CD4-positive, alpha-beta memory T cell (primary cell): Measurements from ENCODE around the gene GSC2. TPM values are rescaled to one million over a fixed set of nuclear protein-coding genes. Genes with fewer than 3 reads are reported as not detected.

Experiments used
- CTCF ChIA-PET: fragments of 350-600 bp; sonication (Branson Sonifier 250); formaldehyde crosslinking; loops from one replicate; lab custom pipeline; 2021; ENCODE audit warnings: inconsistent platforms; ENCODE audit not compliant: partially characterized antibody; lab: Charles Lee
- POLR2A ChIA-PET: fragments of 350-600 bp; sonication (Branson Sonifier 250); formaldehyde crosslinking; loops from one replicate; lab custom pipeline; 2021; ENCODE audit not compliant: partially characterized antibody; lab: Charles Lee
- DNase-seq, 5 donors: peaks; one replicate each; pipeline versions ENCODE4 v3.0.0 to v3.0.0-alpha.2; 2020 to 2022; ENCODE audit warnings: mixed read lengths in 1 of 5
- H3K27ac ChIP-seq: one replicate; pipeline ENCODE4 v1.7.0; 2013; ENCODE audit warnings: low read depth, low read length
- H3K27me3 ChIP-seq: 2 replicates; pipeline ENCODE4 v1.7.0; 2013; ENCODE audit warnings: mild to moderate bottlenecking, low read length, moderate library complexity; ENCODE audit not compliant: insufficient read depth
- H3K36me3 ChIP-seq: 2 replicates; pipeline ENCODE4 v1.7.0; 2013; ENCODE audit warnings: mild to moderate bottlenecking, low read length, moderate library complexity; ENCODE audit not compliant: insufficient read depth
- H3K4me1 ChIP-seq: 2 replicates; pipeline ENCODE4 v1.7.0; 2013; ENCODE audit warnings: mild to moderate bottlenecking, low read length, moderate library complexity; ENCODE audit not compliant: insufficient read depth
- H3K4me3 ChIP-seq, 2 donors: one replicate each; pipeline ENCODE4 v1.7.0; 2013; ENCODE audit warnings: low read length in 2 of 2, mild to moderate bottlenecking in 1 of 2
- H3K9me3 ChIP-seq, 2 donors: one replicate each; pipeline ENCODE4 v1.7.0; 2013; ENCODE audit warnings: low read length in 2 of 2, control low read depth in 1 of 2; ENCODE audit not compliant: control insufficient read depth in 1 of 2
- H3K27ac Mint-ChIP-seq, 7 donors: one replicate each; pipeline ENCODE4 v1.8.0; 2020 to 2021; ENCODE audit warnings: mixed read lengths in 7 of 7, mild to moderate bottlenecking in 6 of 7, inconsistent platforms in 3 of 7, moderate library complexity in 3 of 7
- H3K27me3 Mint-ChIP-seq, 2 donors: one replicate each; pipeline ENCODE4 v1.8.0; 2020 to 2021; ENCODE audit warnings: mixed read lengths in 2 of 2
- H3K36me3 Mint-ChIP-seq, 2 donors: one replicate each; pipeline ENCODE4 v1.8.0; 2020 to 2021; ENCODE audit warnings: mixed read lengths in 2 of 2, inconsistent platforms in 1 of 2, mild to moderate bottlenecking in 1 of 2
- H3K4me1 Mint-ChIP-seq, 4 donors: one replicate each; pipeline ENCODE4 v1.8.0; 2020 to 2021; ENCODE audit warnings: mixed read lengths in 4 of 4, mild to moderate bottlenecking in 1 of 4
- H3K4me3 Mint-ChIP-seq, 8 donors: one replicate each; pipeline ENCODE4 v1.8.0; 2020 to 2021; ENCODE audit warnings: mixed read lengths in 8 of 8, mild to moderate bottlenecking in 7 of 8, moderate library complexity in 6 of 8, inconsistent platforms in 3 of 8
- H3K9me3 Mint-ChIP-seq, 8 donors: one replicate each; pipeline ENCODE4 v1.8.0; 2020 to 2021; ENCODE audit warnings: mixed read lengths in 8 of 8, mild to moderate bottlenecking in 5 of 8, inconsistent platforms in 3 of 8, moderate library complexity in 1 of 8
- intact Hi-C: fragments of 100-400 bp; cut with micrococcal nuclease; formaldehyde crosslinking; loops from one replicate; pipeline ENCODE4 v1.15.1; 2023
- polyA plus RNA-seq, 2 donors: library from polyadenylated mRNA; unstranded; fragments of 300-500 nt; fragmentation: Illumina TruSeq; gene quantifications; one replicate each; pipeline ENCODE4 v1.2.3, GENCODE V29; 2021
- total RNA-seq, 2 experiments: library from RNA; stranded (reverse); gene quantifications; one replicate each; pipeline ENCODE4 v1.2.3, GENCODE V29; 2021

The GSC2 gene
- total and polyA plus RNA-seq, 4 experiments from 2014 or later, result not detected

GRCh38 chr22:19193879-19194278 is 43.8 kb upstream of the GSC2 start:
- POLR2A ChIA-PET, result no interaction called here
- Histone ChIP-seq H3K4me1 (peaks cover 9% of the 10 kb centered on the region), H3K4me3 (no peak overlapping the region), H3K27ac (no peak overlapping the region), H3K9me3 (no peaks in the 10 kb centered on the region), H3K27me3 (no peaks in the 10 kb centered on the region), H3K36me3 (no peaks in the 10 kb centered on the region)
- no peak overlapping the region for H3K4me3 Mint-ChIP-seq
- H3K27ac Mint-ChIP-seq, result no peak overlapping the region
- intact Hi-C loops, result no loop called here
- peaks cover 9 to 16% (median 13%) of the 10 kb centered on the region in 4 donors for H3K4me1 Mint-ChIP-seq
- no peaks in the 10 kb centered on the region for H3K36me3 Mint-ChIP-seq
- DNase-seq, result no peak
- no peaks in the 10 kb centered on the region for H3K27me3 Mint-ChIP-seq
- peaks cover 0 to 2% (median 0%) of the 10 kb centered on the region in 8 donors for H3K9me3 Mint-ChIP-seq
- CTCF ChIA-PET, result interaction anchor here (1.2 kb wide), 1 partner anchor 15 kb away, joined by 3 read pairs; no protein-coding TSS in a partner anchor

DNA sequence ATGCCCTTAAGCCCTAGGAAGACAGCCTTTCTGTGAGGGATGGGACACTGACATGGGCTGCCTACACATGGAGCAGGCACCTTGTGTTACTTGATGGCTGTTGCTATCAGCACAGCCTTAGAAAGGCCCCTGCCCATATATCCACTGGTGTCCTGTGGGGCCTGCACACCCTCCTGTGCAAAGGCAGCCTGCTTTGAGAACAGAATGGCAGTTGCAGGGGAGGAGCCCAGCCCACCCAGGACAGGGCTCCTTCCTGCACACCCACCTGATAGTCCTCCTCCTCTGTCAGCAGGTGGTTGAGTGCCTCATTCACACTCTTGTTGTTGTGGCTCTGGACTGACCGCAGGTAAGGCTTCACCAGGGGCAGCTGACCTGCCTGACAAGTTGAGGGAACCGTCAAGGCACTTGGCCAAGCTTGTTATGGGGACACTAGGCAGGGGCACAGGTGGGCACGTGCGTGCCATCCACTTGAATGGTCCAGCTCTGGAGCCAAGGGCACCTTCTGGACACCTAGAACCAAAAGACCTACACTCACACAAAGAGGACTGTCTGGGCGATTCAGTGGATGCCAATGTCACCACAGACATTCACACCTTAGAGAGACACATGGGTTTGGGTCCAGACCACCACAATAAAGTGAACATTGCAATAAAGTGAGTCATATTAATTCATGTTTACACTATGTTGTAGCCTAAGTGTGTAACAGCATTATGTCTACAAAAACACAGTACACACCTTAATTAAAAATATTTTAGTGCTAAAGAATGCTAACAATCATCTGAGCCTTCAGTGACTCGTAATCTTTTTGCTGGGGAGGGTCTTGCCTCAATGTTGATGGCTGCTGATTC is 37.8 kb upstream of the GSC2 start:
- no peaks in the 10 kb centered on the region for H3K4me1 ChIP-seq
- no peaks in the 10 kb centered on the region for H3K27me3 ChIP-seq
- H3K4me3 Mint-ChIP-seq, result no peak overlapping the region
- no peaks in the 10 kb centered on the region for H3K9me3 Mint-ChIP-seq
- no peaks in the 10 kb centered on the region for H3K27me3 Mint-ChIP-seq
- no peaks in the 10 kb centered on the region for H3K9me3 ChIP-seq
- no peak overlapping the region for H3K4me3 ChIP-seq
- ChIA-PET POLR2A (no interaction called here), CTCF (no interaction called here)
- no peak overlapping the region for H3K27ac Mint-ChIP-seq
- H3K4me1 Mint-ChIP-seq, result no peaks in the 10 kb centered on the region
- H3K27ac ChIP-seq, result no peak overlapping the region
- no peaks in the 10 kb centered on the region for H3K36me3 ChIP-seq
- no peak for DNase-seq
- intact Hi-C loops, result no loop called here
- no peaks in the 10 kb centered on the region for H3K36me3 Mint-ChIP-seq

DNA sequence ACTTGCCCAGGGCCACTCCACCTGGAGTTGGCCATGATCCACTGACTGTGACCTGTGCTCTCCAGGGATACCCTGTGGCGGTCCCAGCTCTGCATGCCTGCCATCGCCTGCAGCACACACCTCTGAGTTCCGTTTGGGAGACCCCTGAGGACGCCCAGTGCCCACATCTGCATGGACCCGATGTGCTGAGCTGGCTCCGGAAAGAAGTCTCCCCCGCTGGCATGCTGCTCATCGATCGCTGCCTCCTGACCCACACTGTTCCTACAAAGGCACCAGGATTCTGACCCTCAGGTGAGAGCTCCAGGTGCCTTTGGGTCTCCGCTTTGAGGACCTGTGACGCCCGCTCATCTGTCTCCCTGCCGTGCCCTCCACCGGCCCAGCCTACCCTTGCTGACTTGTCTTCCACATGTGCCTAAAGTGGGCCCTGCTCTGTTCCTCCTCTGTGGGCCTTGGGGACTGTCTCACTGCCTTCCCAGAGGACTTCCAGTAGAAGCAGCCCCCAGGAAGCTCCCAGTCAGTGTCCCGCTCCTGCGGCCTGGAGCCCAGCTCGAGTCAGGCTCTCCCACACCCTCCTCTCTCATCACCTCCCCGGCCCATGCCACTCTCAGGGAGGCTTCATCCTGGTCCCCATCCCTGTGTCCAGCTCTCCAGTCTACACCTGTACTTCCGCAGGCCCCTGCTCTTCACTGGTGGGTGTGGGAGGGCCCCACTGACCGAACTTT is 34.3 kb upstream of the GSC2 start:
- no peak for DNase-seq
- Mint-ChIP-seq H3K9me3 (no peaks in the 10 kb centered on the region), H3K4me1 (peaks cover 4 to 20% (median 11%) of the 10 kb centered on the region in 4 donors), H3K36me3 (no peaks in the 10 kb centered on the region), H3K27me3 (no peaks in the 10 kb centered on the region), H3K27ac (peak overlapping the region in 1 of 7 donors; percentile 48), H3K4me3 (no peak overlapping the region)
- CTCF ChIA-PET, result interaction anchor here (1.3 kb wide), 1 partner anchor 293 kb away, joined by 3 read pairs; no protein-coding TSS in a partner anchor
- Histone ChIP-seq H3K27me3 (no peaks in the 10 kb centered on the region), H3K4me1 (peaks cover 15% of the 10 kb centered on the region), H3K4me3 (no peak overlapping the region), H3K27ac (no peak overlapping the region), H3K9me3 (no peaks in the 10 kb centered on the region), H3K36me3 (no peaks in the 10 kb centered on the region)
- POLR2A ChIA-PET, result no interaction called here
- intact Hi-C loops, result no loop called here

DNA sequence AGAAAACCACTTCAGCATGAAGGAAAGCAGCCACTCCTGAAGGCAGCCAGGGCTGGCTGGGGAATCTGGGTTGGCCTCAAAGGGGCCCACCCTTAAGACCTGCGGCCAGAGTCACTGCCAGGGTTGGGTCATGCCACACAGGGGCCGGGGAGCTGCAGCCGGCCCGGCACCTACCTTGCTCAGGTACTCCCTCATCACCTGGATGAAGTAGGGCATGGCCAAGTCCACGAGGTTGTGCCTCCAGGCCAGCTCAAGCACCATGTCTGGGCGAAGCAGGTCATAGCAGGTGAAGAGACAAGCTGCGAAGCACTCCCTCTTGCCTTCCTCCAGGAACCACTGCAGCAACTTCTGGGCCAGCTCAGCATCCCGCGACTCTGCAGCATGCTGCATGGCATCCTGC is 33.1 kb upstream of the GSC2 start:
- POLR2A ChIA-PET, result no interaction called here

DNA sequence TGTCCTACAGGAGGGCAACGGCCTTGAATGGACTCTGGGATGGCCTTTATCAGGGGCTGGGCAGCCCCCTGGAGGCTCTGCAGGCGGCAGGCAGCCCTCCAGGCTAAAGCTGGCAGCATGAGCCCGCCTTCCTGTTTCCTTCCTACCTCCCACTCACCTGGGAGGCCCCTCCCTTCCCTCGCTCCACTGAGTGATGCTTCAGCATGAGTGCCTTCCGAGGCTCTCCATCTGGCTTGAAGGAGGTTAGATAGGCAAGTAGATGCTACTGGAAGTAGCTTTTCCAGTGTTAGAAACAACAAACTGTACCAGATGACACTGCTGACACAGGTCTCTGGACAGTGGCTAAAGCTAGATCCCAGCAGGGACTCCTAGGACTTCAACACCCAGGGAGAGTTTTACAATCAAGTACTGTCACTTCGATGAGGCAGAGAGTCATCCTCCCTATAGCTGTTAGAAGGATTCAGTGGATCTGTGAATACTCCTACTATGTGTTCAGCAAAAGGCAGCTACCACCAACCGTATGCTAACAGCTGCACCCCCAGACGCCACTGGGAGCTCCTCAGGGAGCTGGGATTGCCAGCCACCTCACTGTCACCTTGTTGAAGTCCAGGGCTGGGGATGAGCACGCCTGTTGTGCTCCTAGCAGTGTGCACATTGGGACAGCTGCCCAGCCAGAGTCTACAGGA is 32.5 kb upstream of the GSC2 start:
- intact Hi-C loops, result no loop called here
- H3K4me3 Mint-ChIP-seq, result peak overlapping the region in 1 of 8 donors; percentile 32
- POLR2A ChIA-PET, result no interaction called here

More for the DNA sequence above, 33.1 kb upstream of the GSC2 start:
- peaks cover 4 to 24% (median 14%) of the 10 kb centered on the region in 4 donors for H3K4me1 Mint-ChIP-seq
- CTCF ChIA-PET, result interaction anchor here (1.3 to 1.7 kb wide), 2 partner anchors 38 to 294 kb away, joined by 3 to 6 read pairs; partner anchors contain the start of gene ESS2
- Histone ChIP-seq H3K27me3 (no peaks in the 10 kb centered on the region), H3K4me3 (no peak overlapping the region), H3K36me3 (no peaks in the 10 kb centered on the region), H3K27ac (no peak overlapping the region), H3K4me1 (peaks cover 21% of the 10 kb centered on the region), H3K9me3 (no peaks in the 10 kb centered on the region)
- no peaks in the 10 kb centered on the region for H3K9me3 Mint-ChIP-seq
- intact Hi-C loops, result no loop called here
- H3K4me3 Mint-ChIP-seq, result no peak overlapping the region
- DNase-seq, result no peak
- H3K27ac Mint-ChIP-seq, result no peak overlapping the region
- H3K27me3 Mint-ChIP-seq, result no peaks in the 10 kb centered on the region
- H3K36me3 Mint-ChIP-seq, result peaks cover 0 to 3% of the 10 kb centered on the region in 2 donors

GRCh38 chr22:19181786-19182471 is 31.8 kb upstream of the GSC2 start:
- H3K4me1 ChIP-seq, result peaks cover 21% of the 10 kb centered on the region
- ChIA-PET CTCF (interaction anchor here (1.7 kb wide), 1 partner anchor 37 kb away, joined by 6 read pairs; the partner anchor contains the start of gene ESS2), POLR2A (no interaction called here)
- no peak overlapping the region for H3K4me3 ChIP-seq
- H3K27ac Mint-ChIP-seq, result peak overlapping the region in 5 of 7 donors; percentile 38 to 68 (median 59)
- H3K36me3 ChIP-seq, result no peaks in the 10 kb centered on the region
- intact Hi-C loops, result no loop called here
- no peaks in the 10 kb centered on the region for H3K9me3 ChIP-seq
- H3K4me1 Mint-ChIP-seq, result peaks cover 4 to 24% (median 14%) of the 10 kb centered on the region in 4 donors
- H3K9me3 Mint-ChIP-seq, result no peaks in the 10 kb centered on the region
- no peaks in the 10 kb centered on the region for H3K27me3 ChIP-seq
- no peaks in the 10 kb centered on the region for H3K27me3 Mint-ChIP-seq
- peaks cover 0 to 3% of the 10 kb centered on the region in 2 donors for H3K36me3 Mint-ChIP-seq
- H3K27ac ChIP-seq, result no peak overlapping the region
- DNase-seq, result no peak
- H3K4me3 Mint-ChIP-seq, result peak overlapping the region in 2 of 8 donors; percentile 32 to 59

More for the DNA sequence above, 32.5 kb upstream of the GSC2 start:
- H3K9me3 ChIP-seq, result no peaks in the 10 kb centered on the region
- H3K27me3 ChIP-seq, result no peaks in the 10 kb centered on the region
- Mint-ChIP-seq H3K27me3 (no peaks in the 10 kb centered on the region), H3K27ac (peak overlapping the region in 3 of 7 donors; percentile 35 to 43 (median 38)), H3K36me3 (peaks cover 0 to 3% of the 10 kb centered on the region in 2 donors), H3K9me3 (no peaks in the 10 kb centered on the region), H3K4me1 (peaks cover 4 to 24% (median 14%) of the 10 kb centered on the region in 4 donors)
- no peak for DNase-seq
- CTCF ChIA-PET, result interaction anchor here (1.3 to 1.7 kb wide), 2 partner anchors 38 to 295 kb away, joined by 3 to 6 read pairs; partner anchors contain the start of gene ESS2
- no peaks in the 10 kb centered on the region for H3K36me3 ChIP-seq
- H3K27ac ChIP-seq, result no peak overlapping the region
- H3K4me1 ChIP-seq, result peaks cover 21% of the 10 kb centered on the region
- H3K4me3 ChIP-seq, result no peak overlapping the region
